Left kidney (tissue), 2 donors: Measurements from ENCODE around the gene PRDX1. TPM values are rescaled to one million over a fixed set of nuclear protein-coding genes. Genes with fewer than 3 reads are reported as not detected.
"Not testable (repeated sequence)": the region's sequence is repeated elsewhere in the genome, so short reads cannot be mapped to it uniquely, and the experiment has no call there.

Experiments used
- DNase-seq: peaks from one replicate; pipeline ENCODE4 v3.0.0-alpha.2; 2013
- polyA plus RNA-seq: library from polyadenylated mRNA; unstranded; fragments of 120-200 nt; gene quantifications from one replicate; pipeline ENCODE4 v1.2.1, GENCODE V29; 2013; ENCODE audit not compliant: insufficient read length

Gene PRDX1
- polyA plus RNA-seq, 1 donor = 317 TPM

GRCh38 chr1:45507195-45507594 is 14.5 kb downstream of the PRDX1 start:
- no peak for DNase-seq

GRCh38 chr1:45503462-45504360 is 18.0 kb downstream of the PRDX1 start:
- DNase-seq = no peak

- no peak for DNase-seq
Observed at GRCh38 chr1:45501505-45501859, 20.2 kb downstream of the PRDX1 start.

GRCh38 chr1:45499415-45499769 is 22.3 kb downstream of the PRDX1 start:
- no peak for DNase-seq

- DNase-seq = no peak
Observed at GRCh38 chr1:45498279-45498678, 23.4 kb downstream of the PRDX1 start.

GRCh38 chr1:45493116-45493697 is 28.5 kb downstream of the PRDX1 start:
- peak; percentile 36 for DNase-seq

GRCh38 chr1:45492691-45493090 is 29.0 kb downstream of the PRDX1 start:
- DNase-seq = no peak

- no peak for DNase-seq
Observed at GRCh38 chr1:45491487-45492260, 30.0 kb downstream of the PRDX1 start.

GRCh38 chr1:45490626-45491486 is 30.8 kb downstream of the PRDX1 start, which contains the start of gene TESK2:
TESK2 (minus strand) TSS chr1:45491163; CDS start chr1:45457785, 33,378 bp downstream.
- DNase-seq = peak; percentile 99

- DNase-seq = peak; percentile 26
Observed at GRCh38 chr1:45490121-45490625, 31.5 kb downstream of the PRDX1 start.

GRCh38 chr1:45489379-45489778 is 32.3 kb downstream of the PRDX1 start:
- not testable (repeated sequence) for DNase-seq

GRCh38 chr1:45488666-45489377 is 32.9 kb downstream of the PRDX1 start:
- DNase-seq = no peak

- DNase-seq = no peak
Observed at GRCh38 chr1:45485949-45486348, 35.7 kb downstream of the PRDX1 start.

GRCh38 chr1:45479039-45479748 is 42.5 kb downstream of the PRDX1 start:
- DNase-seq = no peak

GRCh38 chr1:45478121-45478814 is 43.4 kb downstream of the PRDX1 start:
- no peak for DNase-seq

GRCh38 chr1:45477646-45478045 is 44.0 kb downstream of the PRDX1 start:
- DNase-seq = no peak

GRCh38 chr1:45474194-45474593 is 47.5 kb downstream of the PRDX1 start:
- not testable (repeated sequence) for DNase-seq

- no peak for DNase-seq
Observed at GRCh38 chr1:45473302-45473701, 48.4 kb downstream of the PRDX1 start.

- DNase-seq = no peak
Observed at GRCh38 chr1:45470306-45470798, 51.3 kb downstream of the PRDX1 start.
